H9 (cell line): Measurements from ENCODE around the gene NEK4. TPM values are rescaled to one million over a fixed set of nuclear protein-coding genes. Genes with fewer than 3 reads are reported as not detected.

Experiments
- DNase-seq: peaks from one replicate; pipeline ENCODE4 v3.0.0-alpha.2; 2017
- H2AFZ ChIP-seq: one replicate; pipeline ENCODE4 v1.6.1; 2013; ENCODE audit warnings: mild to moderate bottlenecking, low read length, control low read depth, moderate library complexity
- H2AK5ac ChIP-seq: 2 replicates; pipeline ENCODE4 v1.6.1; 2013; ENCODE audit warnings: low read length, control low read depth, mixed read lengths; ENCODE audit not compliant: insufficient read length
- H2BK120ac ChIP-seq: one replicate; pipeline ENCODE4 v1.6.1; 2013; ENCODE audit warnings: low read depth, mild to moderate bottlenecking, low read length, control low read depth, inconsistent platforms; ENCODE audit not compliant: poor library complexity, severe bottlenecking
- H2BK12ac ChIP-seq: 2 replicates; pipeline ENCODE4 v1.6.1; 2013; ENCODE audit warnings: low read length, control low read depth, mixed read lengths, low read depth; ENCODE audit not compliant: insufficient read length
- H2BK15ac ChIP-seq: 2 replicates; pipeline ENCODE4 v1.6.1; 2013; ENCODE audit warnings: low read depth, low read length, control low read depth
- H2BK20ac ChIP-seq: one replicate; pipeline ENCODE4 v1.6.1; 2013; ENCODE audit warnings: low read depth, mild to moderate bottlenecking, low read length, control low read depth, inconsistent platforms; ENCODE audit not compliant: poor library complexity, severe bottlenecking
- H2BK5ac ChIP-seq: 2 replicates; pipeline ENCODE4 v1.6.1; 2013; ENCODE audit warnings: low read length, control low read depth, mixed read lengths; ENCODE audit not compliant: insufficient read length
- H3K14ac ChIP-seq: 2 replicates; pipeline ENCODE4 v1.6.1; 2013; ENCODE audit warnings: low read length, control low read depth; ENCODE audit not compliant: insufficient read depth
- H3K18ac ChIP-seq: 2 replicates; pipeline ENCODE4 v1.6.1; 2013; ENCODE audit warnings: low read depth, mild to moderate bottlenecking, mixed read lengths, low read length, control low read depth; ENCODE audit not compliant: insufficient read length
- H3K23ac ChIP-seq: 2 replicates; pipeline ENCODE4 v1.6.1; 2013; ENCODE audit warnings: low read length, control low read depth, mixed read lengths, low read depth; ENCODE audit not compliant: insufficient read length
- H3K23me2 ChIP-seq: 2 replicates; pipeline ENCODE4 v1.6.1; 2013; ENCODE audit warnings: low read depth, mild to moderate bottlenecking, mixed read lengths, low read length, control low read depth; ENCODE audit not compliant: insufficient read length, poor library complexity, severe bottlenecking
- H3K27ac ChIP-seq: 2 replicates; pipeline ENCODE4 v1.5.1; 2013; ENCODE audit warnings: low read length, control low read depth, mixed read lengths, low read depth; ENCODE audit not compliant: insufficient read length
- H3K27me3 ChIP-seq: 2 replicates; pipeline ENCODE4 v1.6.1; 2013; ENCODE audit warnings: low read length, control low read depth, inconsistent platforms; ENCODE audit not compliant: insufficient read depth
- H3K4ac ChIP-seq: 2 replicates; pipeline ENCODE4 v1.6.1; 2013; ENCODE audit warnings: low read depth, mild to moderate bottlenecking, control low read depth, inconsistent platforms, low read length, moderate library complexity
- H3K4me1 ChIP-seq: 2 replicates; pipeline ENCODE4 v1.6.1; 2013; ENCODE audit warnings: low read length, control low read depth, inconsistent platforms; ENCODE audit not compliant: insufficient read depth
- H3K4me2 ChIP-seq: 2 replicates; pipeline ENCODE4 v1.6.1; 2013; ENCODE audit warnings: low read length, control low read depth, mixed read lengths; ENCODE audit not compliant: insufficient read length, insufficient read depth
- H3K56ac ChIP-seq: 2 replicates; pipeline ENCODE4 v1.6.1; 2013; ENCODE audit warnings: low read depth, mild to moderate bottlenecking, mixed read lengths, low read length, control low read depth; ENCODE audit not compliant: insufficient read length
- H3K79me1 ChIP-seq: 2 replicates; pipeline ENCODE4 v1.6.1; 2013; ENCODE audit warnings: low read depth, mild to moderate bottlenecking, moderate library complexity, low read length, control low read depth, inconsistent platforms; ENCODE audit not compliant: insufficient read depth, poor library complexity, severe bottlenecking
- H3K79me2 ChIP-seq: 2 replicates; pipeline ENCODE4 v1.6.1; 2013; ENCODE audit warnings: low read length, control low read depth, inconsistent platforms; ENCODE audit not compliant: insufficient read depth
- H3K9ac ChIP-seq: 2 replicates; pipeline ENCODE4 v1.6.1; 2013; ENCODE audit warnings: low read length, control low read depth, mixed read lengths; ENCODE audit not compliant: insufficient read length; ENCODE audit errors: extremely low read depth
- H3K9me3 ChIP-seq: one replicate; pipeline ENCODE4 v1.6.1; 2013; ENCODE audit warnings: low read depth, low read length, inconsistent platforms; ENCODE audit not compliant: control insufficient read depth
- H3T11ph ChIP-seq: one replicate; pipeline ENCODE4 v1.6.1; 2013; ENCODE audit warnings: mild to moderate bottlenecking, low read length, control low read depth, inconsistent platforms
- H4K20me1 ChIP-seq: one replicate; pipeline ENCODE4 v1.6.1; 2013; ENCODE audit not compliant: control insufficient read depth, insufficient read length, insufficient read depth
- H4K5ac ChIP-seq: 2 replicates; pipeline ENCODE4 v1.6.1; 2013; ENCODE audit warnings: low read depth, mild to moderate bottlenecking, mixed read lengths, low read length, control low read depth; ENCODE audit not compliant: insufficient read length
- H4K8ac ChIP-seq: replicated peaks from 2 replicates; pipeline ENCODE4 v1.6.1; 2013; ENCODE audit warnings: low read length, control low read depth, mixed read lengths, low read depth; ENCODE audit not compliant: insufficient read length
- H4K91ac ChIP-seq: 2 replicates; pipeline ENCODE4 v1.6.1; 2013; ENCODE audit warnings: low read depth, mild to moderate bottlenecking, moderate library complexity, mixed read lengths, low read length, control low read depth; ENCODE audit not compliant: insufficient read length
- H3K27ac Mint-ChIP-seq, 3 experiments: 2 replicates in 2 of 3; 3 replicates in 1 of 3; pipeline ENCODE4 v1.8.0; 2020 to 2021; ENCODE audit warnings: mixed read lengths in 3 of 3, mild to moderate bottlenecking in 1 of 3, moderate library complexity in 1 of 3
- H3K27me3 Mint-ChIP-seq: 2 replicates; pipeline ENCODE4 v1.8.0; 2021; ENCODE audit warnings: low read depth, mild to moderate bottlenecking, moderate library complexity, mixed read lengths
- H3K36me3 Mint-ChIP-seq, 3 experiments: 2 replicates in 2 of 3; 3 replicates in 1 of 3; pipeline ENCODE4 v1.8.0; 2020 to 2021; ENCODE audit warnings: low read depth in 3 of 3, mixed read lengths in 3 of 3; ENCODE audit not compliant: insufficient read depth in 1 of 3
- H3K4me1 Mint-ChIP-seq, 2 experiments: 2 replicates each; pipeline ENCODE4 v1.8.0; 2020; ENCODE audit warnings: mixed read lengths in 2 of 2
- H3K4me3 Mint-ChIP-seq, 2 experiments: 2 replicates in 1 of 2; 3 replicates in 1 of 2; pipeline ENCODE4 v1.8.0; 2020 to 2021; ENCODE audit warnings: mild to moderate bottlenecking in 2 of 2, mixed read lengths in 2 of 2, moderate library complexity in 1 of 2
- H3K9me3 Mint-ChIP-seq, 2 experiments: 2 replicates in 1 of 2; 3 replicates in 1 of 2; pipeline ENCODE4 v1.8.0; 2020; ENCODE audit warnings: mild to moderate bottlenecking in 2 of 2, mixed read lengths in 2 of 2, moderate library complexity in 1 of 2
- CTCF ChIP-seq: fragments of 200-600 bp; sonication (generic); conservative IDR thresholded peaks from 3 replicates; pipeline ENCODE4 v1.8.0; 2021; ENCODE audit warnings: antibody characterized with exemption, mild to moderate bottlenecking
- WGBS: extraction: QIAGEN DNeasy Blood & Tissue Kit; methylation state at CpG from one replicate; pipeline ENCODE4 v1.1.7; 2013; ENCODE audit warnings: missing lambda C conversion rate, low lambda C conversion rate, mixed read lengths; ENCODE audit not compliant: insufficient read length; ENCODE audit errors: extremely low coverage; 5-methylcytosine and 5-hydroxymethylcytosine counted together
- total RNA-seq: library from RNA; stranded (reverse); gene quantifications from 2 replicates; pipeline ENCODE4 v1.2.1, GENCODE V29; 2021

NEK4 gene
- total RNA-seq, 1 experiment from 2014 or later = 36.0 TPM

- Histone ChIP-seq H3K27me3 (no peaks in the 10 kb centered on the region), H3T11ph (no peak overlapping the region), H3K14ac (no peak overlapping the region), H3K27ac (no peak overlapping the region), H3K18ac (no peak overlapping the region), H4K91ac (no peak overlapping the region), H3K9me3 (no peaks in the 10 kb centered on the region), H3K56ac (no peak overlapping the region), H3K23ac (no peak overlapping the region), H2BK120ac (no peak overlapping the region), H4K20me1 (no peaks in the 10 kb centered on the region), H2AFZ (no peak overlapping the region), H3K9ac (no peak overlapping the region), H3K23me2 (no peaks in the 10 kb centered on the region), H2BK5ac (no peak overlapping the region), H4K5ac (no peak overlapping the region), H2BK20ac (no peak overlapping the region), H3K4ac (no peak overlapping the region), H2BK15ac (no peak overlapping the region), H3K4me2 (no peak overlapping the region), H4K8ac (no peak overlapping the region), H2AK5ac (no peak overlapping the region), H3K79me2 (no peaks in the 10 kb centered on the region), H3K79me1 (no peaks in the 10 kb centered on the region), H2BK12ac (no peak overlapping the region), H3K4me1 (no peaks in the 10 kb centered on the region)
- no peak overlapping the region for H3K4me3 Mint-ChIP-seq
- H3K36me3 Mint-ChIP-seq = peaks cover 29 to 80% (median 58%) of the 10 kb centered on the region in 3 experiments; a peak in 6 of 7 replicates
- H3K27me3 Mint-ChIP-seq = no peaks in the 10 kb centered on the region
- peaks cover 6% of the 10 kb centered on the region in 2 experiments for H3K4me1 Mint-ChIP-seq
- H3K9me3 Mint-ChIP-seq = no peaks in the 10 kb centered on the region; a peak in 1 of 5 replicates
- no peak overlapping the region for H3K27ac Mint-ChIP-seq
- no peak for TF ChIP-seq CTCF
- DNase-seq = no peak
- WGBS = no CpG with 5 or more reads among the region's 3 CpGs
These were observed 110.7 kb downstream of the NEK4 start for GRCh38 chr3:52660046-52660445.

Other genes starting within 250 kb of the NEK4 start
- gene NT5DC2, start 237.1 kb downstream of the NEK4 start, total RNA-seq = 441 and 444 TPM in 2 replicates
- 39.1 and 45.8 TPM in 2 replicates for gene UQCC5, start 234.3 kb downstream of the NEK4 start, total RNA-seq
- gene PBRM1, start 85.0 kb downstream of the NEK4 start, total RNA-seq = 70.0 and 74.2 TPM in 2 replicates
- gene GNL3, start 84.9 kb downstream of the NEK4 start, total RNA-seq = 245 and 250 TPM in 2 replicates
- gene GLT8D1, start 65.1 kb downstream of the NEK4 start, total RNA-seq = 37.0 and 39.3 TPM in 2 replicates
- gene SPCS1, start 64.8 kb downstream of the NEK4 start, total RNA-seq = 106 TPM in 2 replicates
- gene ITIH1, start 6.7 kb upstream of the NEK4 start, total RNA-seq = not detected in 2 replicates
- gene ITIH3, start 23.9 kb upstream of the NEK4 start, total RNA-seq = not detected in 2 replicates
- gene ITIH4, start 59.7 kb upstream of the NEK4 start, total RNA-seq = 3.0 and 3.4 TPM in 2 replicates
- gene MUSTN1, start 64.1 kb upstream of the NEK4 start, total RNA-seq = 0.55 and 0.72 TPM in 2 replicates
- gene STIMATE, start 126.6 kb upstream of the NEK4 start, total RNA-seq = 23.8 and 25.6 TPM in 2 replicates